ENCODE results near the gene LIN7A. TPM values are rescaled to one million over a fixed set of nuclear protein-coding genes. Genes with fewer than 3 reads are reported as not detected.

The LIN7A gene
- polyA plus RNA-seq, 1 donor from 2014 or later, result not detected

- no peaks in the 10 kb centered on the region for H3K4me1 Mint-ChIP-seq
- no peak overlapping the region for H3K27ac Mint-ChIP-seq
- no peaks in the 10 kb centered on the region for H3K36me3 Mint-ChIP-seq
- H3K9me3 Mint-ChIP-seq, result peaks cover 0 to 3% (median 0%) of the 10 kb centered on the region in 3 donors
- H3K4me3 Mint-ChIP-seq, result no peak overlapping the region
- H3K27me3 Mint-ChIP-seq, result no peaks in the 10 kb centered on the region
Measured at GRCh38 chr12:80857311-80857710, 80.4 kb downstream of the LIN7A start.

- H3K9me3 Mint-ChIP-seq, result peaks cover 0 to 2% (median 0%) of the 10 kb centered on the region in 3 donors
- no peak overlapping the region for H3K27ac Mint-ChIP-seq
- H3K27me3 Mint-ChIP-seq, result no peaks in the 10 kb centered on the region
- H3K4me3 Mint-ChIP-seq, result no peak overlapping the region
- H3K36me3 Mint-ChIP-seq, result no peaks in the 10 kb centered on the region
- H3K4me1 Mint-ChIP-seq, result no peaks in the 10 kb centered on the region
Measured at GRCh38 chr12:80849337-80849736, 88.4 kb downstream of the LIN7A start.

GRCh38 chr12:80848858-80849257, 88.9 kb downstream of the LIN7A start:
- H3K9me3 Mint-ChIP-seq, result peaks cover 0 to 2% (median 0%) of the 10 kb centered on the region in 3 donors
- no peak overlapping the region for H3K4me3 Mint-ChIP-seq

GRCh38 chr12:80847575-80847974, 90.2 kb downstream of the LIN7A start:
- Mint-ChIP-seq H3K36me3 (no peaks in the 10 kb centered on the region), H3K4me1 (no peaks in the 10 kb centered on the region), H3K4me3 (no peak overlapping the region), H3K27me3 (no peaks in the 10 kb centered on the region), H3K9me3 (peaks cover 0 to 2% (median 0%) of the 10 kb centered on the region in 3 donors), H3K27ac (no peak overlapping the region)

More at GRCh38 chr12:80848858-80849257, 88.9 kb downstream of the LIN7A start:
- no peak overlapping the region for H3K27ac Mint-ChIP-seq
- H3K36me3 Mint-ChIP-seq, result no peaks in the 10 kb centered on the region
- H3K27me3 Mint-ChIP-seq, result no peaks in the 10 kb centered on the region
- H3K4me1 Mint-ChIP-seq, result no peaks in the 10 kb centered on the region

- Mint-ChIP-seq H3K36me3 (no peaks in the 10 kb centered on the region), H3K27ac (no peak overlapping the region), H3K27me3 (no peaks in the 10 kb centered on the region), H3K4me3 (no peak overlapping the region), H3K9me3 (peaks cover 0 to 2% (median 0%) of the 10 kb centered on the region in 3 donors), H3K4me1 (no peaks in the 10 kb centered on the region)
Measured at GRCh38 chr12:80846952-80847351, 90.8 kb downstream of the LIN7A start.

GRCh38 chr12:80845639-80846038, 92.1 kb downstream of the LIN7A start:
- no peaks in the 10 kb centered on the region for H3K27me3 Mint-ChIP-seq
- H3K4me3 Mint-ChIP-seq, result no peak overlapping the region
- H3K4me1 Mint-ChIP-seq, result no peaks in the 10 kb centered on the region
- no peak overlapping the region for H3K27ac Mint-ChIP-seq
- no peaks in the 10 kb centered on the region for H3K36me3 Mint-ChIP-seq
- no peaks in the 10 kb centered on the region for H3K9me3 Mint-ChIP-seq

- Mint-ChIP-seq H3K4me3 (no peak overlapping the region), H3K27ac (no peak overlapping the region), H3K4me1 (no peaks in the 10 kb centered on the region), H3K36me3 (no peaks in the 10 kb centered on the region), H3K27me3 (no peaks in the 10 kb centered on the region), H3K9me3 (no peaks in the 10 kb centered on the region)
Measured at GRCh38 chr12:80843969-80844368, 93.8 kb downstream of the LIN7A start.

- Mint-ChIP-seq H3K36me3 (no peaks in the 10 kb centered on the region), H3K4me1 (no peaks in the 10 kb centered on the region), H3K9me3 (peaks cover 0 to 1% (median 0%) of the 10 kb centered on the region in 3 donors), H3K27ac (no peak overlapping the region), H3K27me3 (no peaks in the 10 kb centered on the region), H3K4me3 (no peak overlapping the region)
Measured at GRCh38 chr12:80838708-80839107, 99.0 kb downstream of the LIN7A start.

GRCh38 chr12:80838024-80838658, 99.6 kb downstream of the LIN7A start:
- H3K9me3 Mint-ChIP-seq, result peaks cover 0 to 3% (median 0%) of the 10 kb centered on the region in 3 donors
- no peaks in the 10 kb centered on the region for H3K36me3 Mint-ChIP-seq
- no peak overlapping the region for H3K4me3 Mint-ChIP-seq
- no peaks in the 10 kb centered on the region for H3K27me3 Mint-ChIP-seq
- no peaks in the 10 kb centered on the region for H3K4me1 Mint-ChIP-seq
- H3K27ac Mint-ChIP-seq, result no peak overlapping the region

GRCh38 chr12:80837342-80837978, 100.3 kb downstream of the LIN7A start:
- Mint-ChIP-seq H3K27me3 (no peaks in the 10 kb centered on the region), H3K4me3 (no peak overlapping the region), H3K27ac (no peak overlapping the region), H3K9me3 (peaks cover 0 to 4% (median 0%) of the 10 kb centered on the region in 3 donors), H3K4me1 (no peaks in the 10 kb centered on the region), H3K36me3 (no peaks in the 10 kb centered on the region)

- H3K27me3 Mint-ChIP-seq, result no peaks in the 10 kb centered on the region
- no peak overlapping the region for H3K4me3 Mint-ChIP-seq
- no peaks in the 10 kb centered on the region for H3K36me3 Mint-ChIP-seq
- H3K9me3 Mint-ChIP-seq, result peaks cover 0 to 6% (median 0%) of the 10 kb centered on the region in 3 donors
- no peak overlapping the region for H3K27ac Mint-ChIP-seq
- no peaks in the 10 kb centered on the region for H3K4me1 Mint-ChIP-seq
Measured at GRCh38 chr12:80834724-80835123, 103.0 kb downstream of the LIN7A start.

GRCh38 chr12:80830533-80831088, 107.1 kb downstream of the LIN7A start:
- Mint-ChIP-seq H3K27ac (no peak overlapping the region), H3K4me1 (no peaks in the 10 kb centered on the region), H3K27me3 (no peaks in the 10 kb centered on the region), H3K36me3 (no peaks in the 10 kb centered on the region), H3K4me3 (no peak overlapping the region), H3K9me3 (peaks cover 0 to 5% (median 3%) of the 10 kb centered on the region in 3 donors)

- H3K4me3 Mint-ChIP-seq, result no peak overlapping the region
- H3K9me3 Mint-ChIP-seq, result peaks cover 0 to 5% (median 3%) of the 10 kb centered on the region in 3 donors
- no peaks in the 10 kb centered on the region for H3K4me1 Mint-ChIP-seq
- H3K36me3 Mint-ChIP-seq, result no peaks in the 10 kb centered on the region
- H3K27me3 Mint-ChIP-seq, result no peaks in the 10 kb centered on the region
- H3K27ac Mint-ChIP-seq, result no peak overlapping the region
Measured at GRCh38 chr12:80829767-80830166, 108.0 kb downstream of the LIN7A start.

- Mint-ChIP-seq H3K4me1 (no peaks in the 10 kb centered on the region), H3K9me3 (peaks cover 0 to 3% (median 0%) of the 10 kb centered on the region in 3 donors), H3K36me3 (no peaks in the 10 kb centered on the region), H3K4me3 (no peak overlapping the region), H3K27ac (no peak overlapping the region), H3K27me3 (no peaks in the 10 kb centered on the region)
Measured at GRCh38 chr12:80825506-80825905, 112.2 kb downstream of the LIN7A start.

- Mint-ChIP-seq H3K4me1 (no peaks in the 10 kb centered on the region), H3K36me3 (no peaks in the 10 kb centered on the region), H3K9me3 (peaks cover 0 to 3% (median 0%) of the 10 kb centered on the region in 3 donors), H3K27ac (no peak overlapping the region), H3K4me3 (no peak overlapping the region), H3K27me3 (no peaks in the 10 kb centered on the region)
Measured at GRCh38 chr12:80823393-80823792, 114.3 kb downstream of the LIN7A start.

Data from IgD-negative memory B cell (primary cell).